HG03469 (cell line): ENCODE results near the gene PPM1H.
"Not testable (repeated sequence)": the region's sequence is repeated elsewhere in the genome, so short reads cannot be mapped to it uniquely, and the experiment has no call there.

Source experiments
- ATAC-seq: cut with Tn5 transposase; IDR thresholded peaks from one replicate; pipeline ENCODE4 v1.9.1; 2021; ENCODE audit warnings: mild to moderate bottlenecking, moderate library complexity, moderate number of reproducible peaks; ENCODE audit not compliant: unreplicated experiment

PPM1H gene

GRCh38 chr12:62948123-62948522 lies 13.2 kb upstream of the PPM1H start:
- ATAC-seq, result no peak

DNA sequence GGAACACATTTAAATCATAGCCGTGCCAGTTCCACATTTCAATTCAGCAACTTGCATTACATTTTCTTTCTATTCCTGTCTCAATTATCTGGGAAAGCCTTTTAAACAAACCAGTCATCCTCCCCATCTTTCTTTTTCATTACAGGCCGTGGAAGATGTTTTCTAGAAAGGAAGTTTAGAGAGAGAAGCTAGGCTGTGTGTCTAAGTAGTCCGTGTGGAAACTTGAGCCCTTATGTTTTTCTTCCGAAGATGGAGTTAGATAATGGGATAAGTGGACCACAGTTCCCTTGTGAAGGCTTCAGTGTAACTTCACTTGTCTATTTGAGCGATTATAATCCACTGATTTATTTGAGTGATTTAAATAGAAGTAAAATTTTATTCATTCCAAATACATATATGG lies 12.4 kb upstream of the PPM1H start:
- no peak for ATAC-seq

- ATAC-seq, result no peak
Measured at GRCh38 chr12:62943779-62944395, 8.9 kb upstream of the PPM1H start.

DNA sequence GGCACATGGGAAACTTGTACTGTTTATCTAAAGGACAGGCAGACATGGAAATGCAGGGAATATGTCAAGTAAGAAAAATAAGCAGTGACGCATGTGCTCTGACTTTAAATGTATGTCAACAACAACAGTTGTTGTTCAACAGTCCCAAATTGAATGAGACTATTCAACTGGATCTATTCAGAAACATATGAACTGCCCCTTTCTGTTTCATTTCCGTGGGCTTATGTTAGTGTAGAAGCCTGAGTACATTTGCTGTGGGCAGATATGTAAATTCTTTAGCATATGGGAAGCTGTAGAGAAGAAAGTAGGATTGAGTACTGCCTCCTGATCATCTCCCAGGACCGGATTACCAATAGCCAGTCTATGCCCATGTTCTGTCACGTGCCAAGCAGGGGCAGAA lies 7.4 kb upstream of the PPM1H start:
- ATAC-seq, result not testable (repeated sequence)

GRCh38 chr12:62934239-62934798 lies 631 bp downstream of the PPM1H start:
- ATAC-seq, result no peak

DNA sequence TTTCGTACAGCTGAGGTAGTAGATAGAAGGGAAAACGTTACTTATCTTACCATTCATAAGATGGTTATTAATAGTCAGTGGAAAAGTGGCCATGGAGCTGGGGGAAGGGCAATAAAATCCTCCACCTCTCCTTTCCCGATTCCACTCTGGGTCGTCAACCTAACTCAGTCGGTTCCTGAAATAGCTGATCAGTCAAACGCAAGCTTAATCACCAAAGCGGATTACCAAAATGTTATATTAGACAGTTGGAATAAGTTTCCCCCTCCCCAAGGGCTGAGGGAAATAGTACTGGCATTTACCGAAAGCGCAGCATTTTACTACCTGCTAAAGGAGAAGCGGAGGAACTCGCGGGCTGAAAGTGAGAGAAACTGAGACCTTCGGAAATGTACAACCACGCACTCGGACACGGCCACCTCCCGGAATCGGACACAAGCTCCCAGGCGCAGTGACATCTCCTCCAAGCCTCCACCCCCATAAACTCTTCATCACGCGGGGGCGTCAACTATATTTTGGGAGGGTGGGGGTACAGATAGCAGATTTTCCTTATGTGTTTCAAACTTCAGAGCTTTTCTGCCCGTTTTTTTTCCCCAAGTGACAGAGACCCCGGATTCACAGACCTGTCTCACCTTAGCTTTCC lies 1.2 kb downstream of the PPM1H start:
- ATAC-seq, result no peak

- ATAC-seq, result no peak
Measured at GRCh38 chr12:62933220-62933601, 1.7 kb downstream of the PPM1H start.

- ATAC-seq, result no peak
Measured at GRCh38 chr12:62931477-62931876, 3.5 kb downstream of the PPM1H start.

- ATAC-seq, result no peak
Measured at GRCh38 chr12:62930546-62931425, 4.2 kb downstream of the PPM1H start.

DNA sequence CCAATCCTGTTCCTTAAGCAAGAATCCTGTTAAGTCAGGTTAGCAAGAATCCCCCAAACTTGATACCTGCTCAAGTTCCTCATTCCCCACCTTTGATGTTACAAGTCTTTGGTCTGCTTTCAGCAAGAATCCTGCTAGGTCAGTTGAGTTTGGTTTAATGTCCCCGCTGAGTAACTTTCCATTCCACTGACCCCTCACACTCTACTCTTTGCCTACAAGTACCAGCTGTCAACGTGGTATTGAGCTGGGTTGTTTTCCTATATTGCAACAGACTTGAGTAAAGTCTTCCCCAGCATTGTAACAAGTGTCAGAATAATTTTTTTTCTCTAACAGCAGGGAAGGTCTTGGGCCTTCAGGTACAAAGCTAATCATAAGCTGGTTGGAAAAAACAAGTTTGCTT lies 6.3 kb downstream of the PPM1H start:
- no peak for ATAC-seq

GRCh38 chr12:62925680-62926079 lies 9.3 kb downstream of the PPM1H start:
- ATAC-seq, result no peak

DNA sequence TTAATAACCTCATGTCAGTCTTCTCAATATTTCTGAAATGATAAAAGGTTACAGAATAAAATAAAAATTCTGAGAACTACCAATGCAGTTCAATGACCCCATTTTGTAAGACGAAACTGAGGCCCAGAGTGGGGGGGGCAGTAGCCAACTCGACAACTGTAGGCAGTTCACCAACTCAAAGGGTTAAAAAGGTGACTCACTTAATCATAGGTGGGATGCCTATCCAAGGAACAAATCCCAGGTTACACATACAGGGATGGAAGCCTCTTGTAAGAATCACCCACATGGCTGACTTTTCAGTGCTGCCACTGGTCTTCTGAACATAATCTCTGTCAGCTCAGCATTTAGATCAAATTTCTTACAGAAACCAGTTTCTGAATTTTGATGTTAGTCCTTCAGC lies 10.9 kb downstream of the PPM1H start:
- ATAC-seq, result no peak

- ATAC-seq, result no peak
Measured at GRCh38 chr12:62922539-62922938, 12.4 kb downstream of the PPM1H start.

DNA sequence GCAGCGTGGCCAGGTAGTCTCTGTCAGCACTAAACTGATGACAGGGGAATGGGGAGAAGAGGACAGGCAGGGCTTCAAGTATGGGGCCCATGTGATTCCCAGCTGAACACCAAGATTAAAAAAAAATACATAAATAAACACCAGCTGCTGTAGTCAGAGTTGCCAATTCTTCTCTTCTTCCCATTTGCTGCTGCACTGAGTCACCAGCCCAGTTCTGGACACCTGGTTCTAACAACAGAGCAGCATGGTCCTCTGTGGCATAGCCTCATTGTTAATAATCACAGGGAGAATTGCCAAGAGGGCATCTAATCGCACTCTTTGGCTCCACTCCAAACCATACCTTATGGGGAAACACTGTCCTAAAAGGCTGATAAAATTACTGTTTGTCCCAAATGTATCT lies 15.1 kb downstream of the PPM1H start:
- ATAC-seq, result no peak

GRCh38 chr12:62917926-62918325 lies 17.0 kb downstream of the PPM1H start:
- ATAC-seq, result no peak

GRCh38 chr12:62916632-62917425 lies 18.1 kb downstream of the PPM1H start:
- ATAC-seq, result no peak

- no peak for ATAC-seq
Measured at GRCh38 chr12:62915204-62915529, 19.8 kb downstream of the PPM1H start.

DNA sequence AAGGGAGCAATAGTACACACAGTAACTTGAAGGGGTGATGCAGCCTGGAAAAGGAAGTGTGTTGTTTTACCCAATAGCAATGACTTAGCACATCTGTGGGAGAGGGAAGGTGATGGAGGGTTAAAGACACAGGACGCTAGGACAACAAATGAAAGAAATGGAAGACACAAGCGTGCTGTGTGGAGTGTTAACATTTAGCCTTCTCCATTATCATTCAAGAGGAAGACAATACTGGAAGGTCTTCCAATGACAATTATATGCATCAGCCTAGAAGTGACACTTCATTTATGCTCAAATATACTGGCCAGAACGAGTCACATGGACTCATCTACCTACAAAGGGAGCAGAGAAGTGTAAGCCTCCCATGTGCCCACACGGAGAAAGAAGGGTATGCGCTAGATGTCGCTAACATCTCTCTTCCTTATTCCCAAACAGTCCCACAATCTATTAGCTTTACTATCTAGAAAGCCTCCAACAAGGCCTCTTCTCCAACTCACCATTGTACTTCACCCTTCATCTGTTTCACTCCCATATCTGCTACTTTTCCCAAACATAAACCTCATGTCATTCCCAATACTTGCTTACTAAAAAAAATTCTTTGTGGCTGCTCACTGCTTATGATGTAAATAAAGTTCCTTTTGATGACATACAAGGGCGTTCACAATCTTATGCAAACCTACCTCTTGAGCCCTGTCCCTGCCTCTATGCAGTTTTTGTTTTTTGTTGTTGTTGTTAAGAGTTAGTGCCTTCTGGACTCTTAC lies 20.3 kb downstream of the PPM1H start:
- no peak for ATAC-seq

DNA sequence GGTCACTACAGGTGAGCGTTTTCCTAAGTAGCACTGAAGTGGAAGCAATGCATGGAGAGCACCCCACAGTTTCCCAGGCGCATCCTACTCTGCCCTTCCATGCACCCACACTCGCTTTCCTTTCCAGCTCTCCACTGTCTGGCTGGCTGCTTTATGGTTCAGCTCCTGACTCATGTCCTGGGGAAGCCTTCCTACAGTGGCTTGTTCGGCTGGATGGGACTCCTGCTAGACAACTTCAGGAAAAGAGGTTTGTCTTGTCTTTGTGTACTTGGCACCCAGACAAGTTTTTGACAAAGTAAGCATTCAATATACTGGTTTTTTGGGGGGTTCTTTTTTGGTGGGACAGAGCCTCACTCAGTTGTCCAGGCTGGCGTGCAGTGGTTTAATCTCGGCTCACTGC lies 21.6 kb downstream of the PPM1H start:
- ATAC-seq, result no peak

GRCh38 chr12:62912644-62913043 lies 22.3 kb downstream of the PPM1H start:
- ATAC-seq, result no peak
